ENCODE measurements around the gene N4BP2L1. TPM values are rescaled to one million over a fixed set of nuclear protein-coding genes. Genes with fewer than 3 reads are reported as not detected.
"Not testable (repeated sequence)": the region's sequence is repeated elsewhere in the genome, so short reads cannot be mapped to it uniquely, and the experiment has no call there.

The N4BP2L1 gene
- total RNA-seq, 1 experiment from 2014 or later, result 1.1 TPM

- ATAC-seq (no peak), DNase-seq (ENCODE audit: low read depth, low spot score) (no peak)
- POLR2A ChIA-PET, result no interaction called here
- Histone ChIP-seq H4K20me1 (ENCODE audit: insufficient read depth) (no peaks in the 10 kb centered on the region), H3K4me2 (ENCODE audit: low read length) (no peak overlapping the region), H3K79me2 (ENCODE audit: insufficient read depth, low read length) (no peaks in the 10 kb centered on the region), H3K27ac (ENCODE audit: low read depth, low read length) (no peak overlapping the region), H2AFZ (ENCODE audit: low read depth, low read length, poor library complexity, severe bottlenecking) (no peak overlapping the region), H3K4me1 (ENCODE audit: control insufficient read depth in 1 of 2, insufficient read depth in 2 of 2, low read length in 2 of 2) (no peaks in the 10 kb centered on the region), H3K9me3 (ENCODE audit: control insufficient read depth in 1 of 2, insufficient read depth in 1 of 2, low read depth in 1 of 2, low read length in 2 of 2) (no peaks in the 10 kb centered on the region), H3K27me3 (ENCODE audit: insufficient read depth, low read length) (no peaks in the 10 kb centered on the region), H3K36me3 (ENCODE audit: control insufficient read depth in 1 of 2, insufficient read depth in 2 of 2, low read length in 2 of 2) (peaks cover 6 to 7% of the 10 kb centered on the region in 2 experiments; a peak in 3 of 4 replicates), H3K4me3 (replicated peaks in 1 of 2; ENCODE audit: low read depth in 1 of 2, low read length in 2 of 2) (no peak overlapping the region), H3K9me2 (ENCODE audit: insufficient read depth) (no peaks in the 10 kb centered on the region), H3K9ac (ENCODE audit: low read length) (no peak overlapping the region)
- intact Hi-C loops (cut with micrococcal nuclease), result no loop called here
- TF ChIP-seq CBX3 (IDR thresholded peaks at IDR 0.05; ENCODE audit: low read depth) (no peak), POLR2AphosphoS5 (IDR thresholded peaks at IDR 0.05; ENCODE audit: low read depth, low read length) (no peak), JUND (IDR thresholded peaks at IDR 0.05) (no peak), ELF1 (IDR thresholded peaks at IDR 0.05; ENCODE audit: borderline replicate concordance, low read depth) (no peak)
- RAD21 ChIA-PET (ENCODE audit: low non-redundant PET in 1 of 2, low total read pairs in 2 of 2, uncharacterized antibody in 2 of 2, unreplicated experiment in 2 of 2), result no interaction called here
- CTCF ChIA-PET, result no interaction called here
- no TSS peak for BruUV-seq (replicated peaks)
These were observed 65.4 kb downstream of the N4BP2L1 start for GRCh38 chr13:32362574-32362973.

GRCh38 chr13:32355935-32356334 lies 72.0 kb downstream of the N4BP2L1 start:
- H3K36me3 ChIP-seq (ENCODE audit: control insufficient read depth in 1 of 2, insufficient read depth in 2 of 2, low read length in 2 of 2); H3K9me3 ChIP-seq (ENCODE audit: control insufficient read depth in 1 of 2, insufficient read depth in 1 of 2, low read depth in 1 of 2, low read length in 2 of 2); DNase-seq (ENCODE audit: low read depth, low spot score); CTCF ChIA-PET; POLR2A ChIA-PET; H2AFZ ChIP-seq (ENCODE audit: low read depth, low read length, poor library complexity, severe bottlenecking); H3K79me2 ChIP-seq (ENCODE audit: insufficient read depth, low read length); H3K27ac ChIP-seq (ENCODE audit: low read depth, low read length); BruUV-seq (replicated peaks); ATAC-seq; H3K4me3 ChIP-seq (replicated peaks in 1 of 2; ENCODE audit: low read depth in 1 of 2, low read length in 2 of 2); intact Hi-C loops (cut with micrococcal nuclease); H3K4me1 ChIP-seq (ENCODE audit: control insufficient read depth in 1 of 2, insufficient read depth in 2 of 2, low read length in 2 of 2); H4K20me1 ChIP-seq (ENCODE audit: insufficient read depth); RAD21 ChIA-PET (ENCODE audit: low non-redundant PET in 1 of 2, low total read pairs in 2 of 2, uncharacterized antibody in 2 of 2, unreplicated experiment in 2 of 2); H3K27me3 ChIP-seq (ENCODE audit: insufficient read depth, low read length); H3K9ac ChIP-seq (ENCODE audit: low read length); H3K4me2 ChIP-seq (ENCODE audit: low read length); H3K9me2 ChIP-seq (ENCODE audit: insufficient read depth): not testable (repeated sequence)

GRCh38 chr13:32354040-32354439 lies 73.9 kb downstream of the N4BP2L1 start:
- intact Hi-C loops (cut with micrococcal nuclease), result no loop called here
- Histone ChIP-seq H3K4me3 (replicated peaks in 1 of 2; ENCODE audit: low read depth in 1 of 2, low read length in 2 of 2) (no peak overlapping the region), H3K79me2 (ENCODE audit: insufficient read depth, low read length) (no peaks in the 10 kb centered on the region), H3K9me3 (ENCODE audit: control insufficient read depth in 1 of 2, insufficient read depth in 1 of 2, low read depth in 1 of 2, low read length in 2 of 2) (no peaks in the 10 kb centered on the region), H3K4me2 (ENCODE audit: low read length) (no peak overlapping the region), H3K9me2 (ENCODE audit: insufficient read depth) (no peaks in the 10 kb centered on the region), H3K27ac (ENCODE audit: low read depth, low read length) (no peak overlapping the region), H4K20me1 (ENCODE audit: insufficient read depth) (no peaks in the 10 kb centered on the region), H3K27me3 (ENCODE audit: insufficient read depth, low read length) (no peaks in the 10 kb centered on the region), H2AFZ (ENCODE audit: low read depth, low read length, poor library complexity, severe bottlenecking) (no peak overlapping the region), H3K4me1 (ENCODE audit: control insufficient read depth in 1 of 2, insufficient read depth in 2 of 2, low read length in 2 of 2) (no peaks in the 10 kb centered on the region), H3K36me3 (ENCODE audit: control insufficient read depth in 1 of 2, insufficient read depth in 2 of 2, low read length in 2 of 2) (peaks cover 2 to 4% of the 10 kb centered on the region in 2 experiments; a peak in 3 of 4 replicates), H3K9ac (ENCODE audit: low read length) (no peak overlapping the region)
- ChIA-PET POLR2A (no interaction called here), RAD21 (ENCODE audit: low non-redundant PET in 1 of 2, low total read pairs in 2 of 2, uncharacterized antibody in 2 of 2, unreplicated experiment in 2 of 2) (no interaction called here), CTCF (no interaction called here)
- ATAC-seq (no peak), DNase-seq (ENCODE audit: low read depth, low spot score) (no peak)
- no TSS peak for BruUV-seq (replicated peaks)
- no peak for TF ChIP-seq JUND (IDR thresholded peaks at IDR 0.05)
- no peak for TF ChIP-seq RAD21 (IDR thresholded peaks at IDR 0.05; ENCODE audit: low read depth)
- TF ChIP-seq ELF1 (IDR thresholded peaks at IDR 0.05; ENCODE audit: borderline replicate concordance, low read depth), result no peak
- TF ChIP-seq EZH2phosphoT487 (IDR thresholded peaks at IDR 0.05; ENCODE audit: borderline replicate concordance), result no peak
- TF ChIP-seq CBX3 (IDR thresholded peaks at IDR 0.05; ENCODE audit: low read depth), result no peak
- TF ChIP-seq SIN3A (IDR thresholded peaks at IDR 0.05; ENCODE audit: low read depth), result no peak
- no peak for TF ChIP-seq EGR1 (IDR thresholded peaks at IDR 0.05; ENCODE audit: low read depth)
- TF ChIP-seq POLR2AphosphoS5 (IDR thresholded peaks at IDR 0.05; ENCODE audit: low read depth, low read length), result no peak
- TF ChIP-seq ATF3 (IDR thresholded peaks at IDR 0.05), result no peak
- no peak for TF ChIP-seq MAX (IDR thresholded peaks at IDR 0.05)
- no peak for TF ChIP-seq CEBPB (IDR thresholded peaks at IDR 0.05; ENCODE audit: low read depth)
- no peak for TF ChIP-seq POLR2A (IDR thresholded peaks at IDR 0.05; ENCODE audit: borderline replicate concordance, extremely low read depth, insufficient read depth, insufficient read length)
- TF ChIP-seq ZFX (IDR thresholded peaks at IDR 0.05), result no peak

Data from HCT116 (cell line).